GM18868 (cell line): ENCODE measurements around the gene APOC1.
A peak's percentile ranks its signal among the peaks of the same experiment; 100 is the strongest.
"Not testable (repeated sequence)": the region's sequence is repeated elsewhere in the genome, so short reads cannot be mapped to it uniquely, and the experiment has no call there.

Source experiments
- ATAC-seq: cut with Tn5 transposase; IDR thresholded peaks from one replicate; pipeline ENCODE4 v1.9.1; 2021; ENCODE audit warnings: mild to moderate bottlenecking, moderate library complexity; ENCODE audit not compliant: unreplicated experiment

APOC1 gene

DNA sequence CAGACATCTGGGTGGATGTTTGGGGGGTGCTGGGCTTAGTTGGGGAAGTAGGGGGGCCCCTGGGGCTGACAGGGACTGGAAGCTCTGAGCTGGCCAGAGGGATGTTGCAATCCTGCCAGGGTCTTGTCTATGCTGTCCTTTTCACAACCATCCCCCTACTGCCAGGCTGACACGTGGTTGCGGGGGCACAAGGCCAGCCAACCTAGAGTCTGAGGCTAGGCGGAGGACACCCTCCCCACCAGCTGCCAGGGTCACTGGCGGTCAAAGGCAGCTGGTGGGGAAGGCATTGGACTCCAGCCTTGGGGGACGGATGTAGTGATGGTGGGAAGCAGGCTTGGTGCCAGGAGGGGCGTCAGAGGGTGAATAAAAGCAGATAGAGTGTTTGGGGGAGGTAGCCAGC, 1.6 kb upstream of the APOC1 start:
- ATAC-seq, result no peak

DNA sequence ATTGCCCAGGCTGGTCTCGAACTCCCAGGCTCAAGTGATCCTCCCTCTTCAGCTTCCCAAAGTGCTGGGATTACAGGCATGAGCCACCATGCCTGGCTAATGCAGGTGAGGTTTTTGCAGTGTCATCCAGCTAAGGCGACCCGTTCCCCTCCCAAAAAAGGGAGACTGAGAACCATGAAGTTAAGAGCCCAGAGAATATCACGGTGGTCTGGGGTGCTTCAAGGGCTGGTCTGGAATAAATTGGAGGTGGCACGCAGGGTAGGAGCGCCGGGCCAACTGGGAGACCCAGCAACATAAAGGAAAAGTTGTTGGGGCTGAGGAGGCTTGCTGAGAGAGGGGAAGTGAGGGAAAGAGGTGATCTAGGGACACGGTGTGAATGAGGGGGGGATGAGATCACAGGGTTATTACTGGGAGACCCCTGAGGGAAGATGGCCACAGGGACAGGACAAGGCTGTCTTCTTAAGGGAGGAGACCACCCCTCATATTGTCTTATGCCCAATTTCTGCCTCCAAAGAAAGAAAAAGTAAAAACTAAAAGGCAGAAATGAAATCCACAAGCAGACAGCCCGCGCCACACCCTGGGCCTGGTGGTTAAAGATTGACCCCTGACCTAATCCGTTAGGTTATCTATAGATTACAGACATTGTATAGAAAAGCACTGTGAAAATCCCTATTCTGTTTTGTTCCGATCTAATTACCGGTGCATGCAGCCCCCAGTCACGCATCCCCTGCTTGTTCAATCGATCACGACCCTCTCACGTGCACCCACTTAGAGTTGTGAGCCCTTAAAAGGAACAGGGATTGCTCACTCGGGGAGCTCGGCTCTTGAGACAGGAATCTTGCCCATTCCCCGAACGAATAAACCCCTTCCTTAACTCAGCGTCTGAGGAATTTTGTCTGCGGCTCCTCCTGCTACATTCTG, 636 bp upstream of the APOC1 start:
- not testable (repeated sequence) for ATAC-seq

DNA sequence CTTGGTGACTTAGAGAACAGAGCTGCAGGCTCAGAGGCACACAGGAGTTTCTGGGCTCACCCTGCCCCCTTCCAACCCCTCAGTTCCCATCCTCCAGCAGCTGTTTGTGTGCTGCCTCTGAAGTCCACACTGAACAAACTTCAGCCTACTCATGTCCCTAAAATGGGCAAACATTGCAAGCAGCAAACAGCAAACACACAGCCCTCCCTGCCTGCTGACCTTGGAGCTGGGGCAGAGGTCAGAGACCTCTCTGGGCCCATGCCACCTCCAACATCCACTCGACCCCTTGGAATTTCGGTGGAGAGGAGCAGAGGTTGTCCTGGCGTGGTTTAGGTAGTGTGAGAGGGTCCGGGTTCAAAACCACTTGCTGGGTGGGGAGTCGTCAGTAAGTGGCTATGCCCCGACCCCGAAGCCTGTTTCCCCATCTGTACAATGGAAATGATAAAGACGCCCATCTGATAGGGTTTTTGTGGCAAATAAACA, 9.9 kb downstream of the APOC1 start:
- ATAC-seq, result no peak

DNA sequence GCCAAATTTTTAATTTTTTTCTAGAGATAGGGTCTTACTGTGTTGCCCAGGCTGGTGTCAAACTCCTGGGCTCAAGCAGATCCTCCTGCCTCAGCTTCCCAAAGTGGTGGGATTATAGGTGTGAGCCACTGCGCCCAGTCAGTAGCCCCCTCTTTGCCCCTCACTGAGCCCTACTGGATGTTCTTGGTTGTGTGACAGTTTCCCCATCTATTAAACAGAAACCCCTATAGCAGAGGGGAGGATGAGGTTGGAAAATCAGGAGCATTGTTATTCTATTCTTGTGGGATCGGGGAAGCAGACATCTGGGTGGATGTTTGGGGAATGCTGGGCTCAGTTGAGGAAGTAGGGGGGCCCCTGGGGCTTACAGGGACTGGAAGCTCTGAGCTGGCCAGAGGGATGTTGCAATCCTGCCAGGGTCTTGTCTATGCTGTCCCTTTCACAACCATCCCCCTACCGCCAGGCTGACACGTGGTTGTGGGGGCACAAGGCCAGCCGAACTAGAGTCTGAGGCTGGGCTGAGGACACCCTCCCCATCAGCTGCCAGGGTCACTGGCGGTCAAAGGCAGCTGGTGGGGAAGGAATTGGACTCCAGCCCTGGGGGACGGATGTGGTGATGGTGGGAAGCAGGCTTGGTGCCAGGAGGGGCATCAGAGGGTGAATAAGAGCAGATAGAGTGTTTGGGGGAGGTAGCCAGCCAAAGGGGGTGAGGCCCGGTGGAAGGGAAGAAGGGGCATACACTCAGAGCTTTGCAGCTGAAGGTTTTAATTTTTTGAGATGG, 10.9 kb downstream of the APOC1 start:
- ATAC-seq, result no peak

DNA sequence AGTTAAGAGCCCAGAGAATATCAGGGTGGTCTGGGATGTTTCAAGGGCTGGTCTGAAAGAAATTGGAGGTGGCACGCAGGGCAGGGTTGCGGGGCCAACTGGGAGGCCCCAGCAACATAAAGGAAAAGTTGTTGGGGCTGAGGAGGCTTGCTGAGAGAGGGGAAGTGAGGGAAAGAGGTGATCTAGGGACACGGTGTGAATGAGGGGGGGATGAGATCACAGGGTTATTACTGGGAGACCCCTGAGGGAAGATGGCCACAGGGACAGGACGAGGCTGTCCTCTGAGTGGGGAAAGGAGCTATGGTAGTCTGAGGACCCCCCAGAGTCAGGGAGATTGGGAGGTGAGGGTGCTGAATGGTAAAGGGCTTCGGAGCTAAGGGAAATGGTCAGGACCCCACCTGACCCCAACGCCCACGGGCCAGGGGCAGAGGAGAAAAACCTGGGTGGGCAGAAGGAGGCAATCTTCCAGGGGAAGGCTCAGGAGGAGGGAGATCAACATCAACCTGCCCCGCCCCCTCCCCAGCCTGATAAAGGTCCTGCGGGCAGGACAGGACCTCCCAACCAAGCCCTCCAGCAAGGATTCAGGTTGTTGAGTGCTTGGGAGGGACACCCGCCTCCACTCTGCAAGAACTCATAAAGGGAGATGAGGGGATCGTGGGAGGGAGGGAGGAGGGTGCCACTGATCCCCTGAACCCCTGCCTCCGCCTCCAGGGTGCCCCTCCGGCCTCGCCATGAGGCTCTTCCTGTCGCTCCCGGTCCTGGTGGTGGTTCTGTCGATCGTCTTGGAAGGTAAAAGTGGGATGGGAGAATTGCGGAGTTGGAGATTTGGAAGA, 12.1 kb downstream of the APOC1 start:
- not testable (repeated sequence) for ATAC-seq

DNA sequence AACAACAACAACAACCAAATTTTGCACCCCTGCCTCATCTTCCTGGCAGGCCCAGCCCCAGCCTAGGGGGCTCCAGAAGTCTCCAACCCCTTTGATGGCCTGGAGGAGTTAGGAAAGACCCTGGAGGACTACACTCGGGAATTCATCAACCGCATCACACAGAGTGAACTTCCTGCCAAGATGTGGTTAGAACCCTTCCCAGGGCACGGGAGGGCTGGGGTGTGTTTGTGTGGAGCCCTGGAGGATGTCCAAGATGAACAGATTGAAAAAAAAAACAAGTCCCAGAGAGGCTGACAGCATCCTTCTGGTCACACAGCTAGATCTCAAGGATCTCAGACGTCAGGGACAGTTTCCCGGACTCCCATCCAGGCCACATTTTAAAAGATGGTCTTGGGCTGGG, 13.3 kb downstream of the APOC1 start:
- ATAC-seq, result no peak

DNA sequence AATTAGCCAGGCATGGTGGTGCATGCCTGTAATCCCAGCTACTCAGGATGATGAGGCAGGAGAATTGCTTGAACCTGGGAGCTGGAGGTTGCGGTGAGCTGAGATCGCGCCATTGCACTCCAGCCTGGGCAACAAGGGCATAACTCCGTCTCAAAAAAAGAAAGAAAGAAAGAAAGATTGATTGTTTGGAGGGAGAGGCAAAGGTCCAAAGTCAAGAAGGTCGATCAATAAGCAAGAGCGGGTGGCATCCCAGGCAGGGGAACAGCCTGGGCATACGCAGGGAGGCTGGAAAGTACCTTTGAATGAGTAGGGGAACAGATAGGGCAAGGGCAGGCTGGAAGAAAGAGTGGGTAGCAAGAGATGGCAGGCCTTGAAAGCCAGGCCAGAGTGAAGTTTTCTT, 15.7 kb downstream of the APOC1 start:
- ATAC-seq, result no peak

DNA sequence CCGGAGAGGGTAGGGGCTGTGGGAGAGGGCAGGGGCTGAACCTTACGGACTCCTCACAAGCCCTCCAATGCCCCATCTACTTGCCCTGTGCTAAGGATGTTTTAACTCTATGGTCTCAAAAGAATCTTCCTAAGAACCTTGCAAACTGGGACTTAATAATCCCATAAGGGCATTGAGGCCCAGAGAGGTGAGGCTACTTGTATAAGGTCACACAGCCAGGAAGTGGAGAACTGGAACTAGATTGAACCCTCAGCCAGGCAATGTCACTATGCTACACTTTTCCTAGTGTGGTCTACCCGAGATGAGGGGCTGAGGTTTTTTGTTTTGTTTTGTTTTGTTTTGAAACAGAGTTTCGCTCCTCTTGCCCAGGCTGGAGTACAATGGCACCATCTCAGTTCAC, 17.1 kb downstream of the APOC1 start:
- no peak for ATAC-seq

DNA sequence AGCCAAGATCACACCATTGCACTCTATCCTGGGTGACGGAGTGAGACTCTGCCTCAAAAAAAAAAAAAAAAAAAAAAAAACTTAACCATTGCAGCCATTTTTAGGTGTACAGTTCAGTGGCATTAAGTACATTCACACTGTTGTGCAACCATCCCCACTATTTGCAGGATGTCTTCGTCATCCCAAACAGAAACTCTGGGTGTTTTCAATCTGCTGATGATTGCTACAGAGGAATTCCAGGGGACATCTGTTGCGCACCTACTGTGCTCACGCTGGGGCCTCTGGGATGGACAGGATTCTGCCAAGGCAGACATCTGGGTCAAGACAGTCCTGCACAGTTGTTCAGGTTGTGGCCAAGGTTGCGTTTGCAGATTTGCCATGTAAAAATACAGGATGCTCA, 25.3 kb downstream of the APOC1 start:
- no peak for ATAC-seq

DNA sequence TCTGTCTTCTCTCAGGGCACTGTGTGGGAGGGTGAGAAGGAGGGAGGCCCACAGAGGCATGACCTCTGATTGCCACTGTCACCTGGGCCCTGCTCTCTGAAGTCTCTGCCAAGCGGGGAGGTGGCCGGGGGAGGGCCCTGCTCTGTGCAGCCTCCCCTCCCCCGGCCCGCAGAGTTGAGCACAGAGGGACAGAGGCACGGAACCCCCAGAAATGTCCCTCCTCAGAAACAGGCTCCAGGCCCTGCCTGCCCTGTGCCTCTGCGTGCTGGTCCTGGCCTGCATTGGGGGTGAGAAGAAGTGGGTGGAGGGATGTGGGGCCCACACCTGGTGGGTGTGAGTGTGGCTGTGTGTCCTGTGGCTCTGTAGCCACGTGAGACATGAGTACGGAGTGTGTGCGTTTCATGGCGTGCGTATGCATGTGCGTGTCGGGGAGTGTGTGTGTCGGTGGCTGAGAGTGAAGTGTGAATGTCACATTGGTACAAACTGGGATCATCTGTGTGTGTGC, 27.7 kb downstream of the APOC1 start, which contains the start of gene APOC4:
TSS of gene APOC4 (plus strand) at position 171 of the 505 bp plus-strand sequence. CDS start at position 212, 41 bp downstream.
- no peak for ATAC-seq

DNA sequence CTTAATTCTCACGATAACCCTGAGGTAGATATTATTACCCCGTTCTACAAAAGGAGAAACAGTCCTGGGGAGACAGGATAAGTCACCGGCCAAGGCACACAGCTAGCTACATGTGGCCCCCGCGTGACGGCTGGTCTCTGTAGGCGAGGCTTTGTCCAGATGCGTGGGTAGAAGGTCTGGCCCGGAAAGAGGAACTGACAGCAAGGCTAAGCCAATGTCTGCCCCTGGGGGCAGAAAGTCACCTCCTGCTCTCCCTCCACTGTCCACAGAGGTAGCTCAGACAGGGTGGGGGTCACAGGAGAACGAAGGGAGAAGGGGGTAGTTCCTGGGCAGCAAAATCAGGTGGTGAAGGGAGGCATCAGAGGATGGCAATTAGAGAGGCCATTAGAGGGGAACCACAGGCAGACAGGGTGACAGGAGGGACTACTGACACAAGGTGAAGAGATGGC, 29.4 kb downstream of the APOC1 start:
- ATAC-seq, result no peak

DNA sequence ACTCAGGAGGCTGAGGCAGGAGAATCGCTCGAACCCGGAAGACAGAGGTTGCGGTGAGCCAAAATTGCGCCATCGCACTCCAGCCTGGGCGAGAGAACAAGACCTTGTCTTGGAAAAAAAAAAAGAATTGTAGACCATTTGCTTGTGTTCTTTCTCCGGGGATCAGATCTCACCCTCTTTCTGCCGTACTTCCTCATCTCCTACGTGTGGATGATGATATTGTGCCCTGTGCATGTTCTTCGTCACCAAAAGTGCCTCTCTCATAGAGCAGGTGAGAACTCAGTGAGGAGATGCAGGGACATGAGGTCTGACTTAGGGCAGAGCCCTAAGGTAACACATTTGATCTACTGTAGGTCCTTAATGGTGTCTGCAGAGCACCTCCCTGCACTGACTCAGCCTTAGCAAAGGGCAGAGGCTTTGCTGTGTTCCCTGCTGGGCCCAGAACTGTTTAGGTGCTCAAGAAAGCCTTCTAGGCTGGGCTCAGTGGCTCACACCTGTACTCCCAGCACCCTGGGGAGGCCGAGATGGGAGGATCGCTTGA, 32.7 kb downstream of the APOC1 start:
- no peak for ATAC-seq

DNA sequence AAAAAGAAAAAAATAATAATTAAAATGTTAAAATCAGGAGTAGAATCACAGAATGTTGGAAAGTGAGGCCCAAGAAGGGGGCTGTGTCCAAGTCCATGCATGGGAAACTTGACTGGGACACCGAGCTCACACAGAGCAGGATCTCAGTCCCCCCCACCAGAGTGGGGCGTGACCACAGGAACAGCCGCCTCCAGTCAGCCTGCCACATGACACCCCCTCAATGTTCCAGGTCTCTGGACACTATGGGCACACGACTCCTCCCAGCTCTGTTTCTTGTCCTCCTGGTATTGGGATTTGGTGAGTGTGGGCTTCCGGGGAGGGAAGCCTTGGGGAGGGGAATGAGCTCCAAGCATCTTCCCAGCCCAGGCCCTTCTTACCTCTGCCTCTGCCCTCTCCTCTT, 33.8 kb downstream of the APOC1 start:
- ATAC-seq, result no peak

DNA sequence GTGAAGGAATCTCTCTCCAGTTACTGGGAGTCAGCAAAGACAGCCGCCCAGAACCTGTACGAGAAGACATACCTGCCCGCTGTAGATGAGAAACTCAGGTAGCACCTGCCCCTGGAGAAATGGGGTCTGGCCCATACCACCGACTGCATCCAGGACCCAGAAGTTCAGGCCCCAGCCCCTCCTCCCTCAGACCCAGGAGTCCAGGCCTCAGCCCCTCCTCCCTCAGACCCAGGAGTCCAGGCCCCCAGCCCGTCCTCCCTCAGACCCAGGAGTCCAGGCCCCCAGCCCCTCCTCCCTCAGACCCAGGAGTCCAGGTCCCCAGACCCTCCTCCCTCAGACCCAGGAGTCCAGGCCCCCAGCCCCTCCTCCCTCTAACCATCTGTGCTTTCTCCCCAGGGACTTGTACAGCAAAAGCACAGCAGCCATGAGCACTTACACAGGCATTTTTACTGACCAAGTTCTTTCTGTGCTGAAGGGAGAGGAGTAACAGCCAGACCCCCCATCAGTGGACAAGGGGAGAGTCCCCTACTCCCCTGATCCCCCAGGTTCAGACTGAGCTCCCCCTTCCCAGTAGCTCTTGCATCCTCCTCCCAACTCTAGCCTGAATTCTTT, 34.5 kb downstream of the APOC1 start:
- no peak for ATAC-seq

DNA sequence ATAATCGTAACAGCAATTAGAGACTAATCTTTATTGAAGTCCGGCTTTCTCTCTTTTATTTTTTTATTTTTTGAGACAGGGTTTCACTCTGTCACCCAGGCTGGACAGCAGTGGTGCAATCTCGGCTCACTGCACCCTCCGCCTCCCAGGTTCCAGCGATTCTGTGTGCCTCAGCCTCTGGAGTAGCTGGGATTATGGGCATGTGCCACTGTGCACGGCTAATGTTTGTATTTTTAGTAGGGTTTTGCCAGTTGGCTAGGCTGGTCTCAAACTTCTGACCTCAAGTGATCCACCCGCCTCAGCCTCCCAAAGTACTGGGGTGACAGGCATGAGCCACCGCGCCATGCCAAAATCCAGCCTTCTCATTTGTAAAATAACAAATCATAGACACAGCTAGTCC, 35.1 kb downstream of the APOC1 start:
- ATAC-seq, result no peak

DNA sequence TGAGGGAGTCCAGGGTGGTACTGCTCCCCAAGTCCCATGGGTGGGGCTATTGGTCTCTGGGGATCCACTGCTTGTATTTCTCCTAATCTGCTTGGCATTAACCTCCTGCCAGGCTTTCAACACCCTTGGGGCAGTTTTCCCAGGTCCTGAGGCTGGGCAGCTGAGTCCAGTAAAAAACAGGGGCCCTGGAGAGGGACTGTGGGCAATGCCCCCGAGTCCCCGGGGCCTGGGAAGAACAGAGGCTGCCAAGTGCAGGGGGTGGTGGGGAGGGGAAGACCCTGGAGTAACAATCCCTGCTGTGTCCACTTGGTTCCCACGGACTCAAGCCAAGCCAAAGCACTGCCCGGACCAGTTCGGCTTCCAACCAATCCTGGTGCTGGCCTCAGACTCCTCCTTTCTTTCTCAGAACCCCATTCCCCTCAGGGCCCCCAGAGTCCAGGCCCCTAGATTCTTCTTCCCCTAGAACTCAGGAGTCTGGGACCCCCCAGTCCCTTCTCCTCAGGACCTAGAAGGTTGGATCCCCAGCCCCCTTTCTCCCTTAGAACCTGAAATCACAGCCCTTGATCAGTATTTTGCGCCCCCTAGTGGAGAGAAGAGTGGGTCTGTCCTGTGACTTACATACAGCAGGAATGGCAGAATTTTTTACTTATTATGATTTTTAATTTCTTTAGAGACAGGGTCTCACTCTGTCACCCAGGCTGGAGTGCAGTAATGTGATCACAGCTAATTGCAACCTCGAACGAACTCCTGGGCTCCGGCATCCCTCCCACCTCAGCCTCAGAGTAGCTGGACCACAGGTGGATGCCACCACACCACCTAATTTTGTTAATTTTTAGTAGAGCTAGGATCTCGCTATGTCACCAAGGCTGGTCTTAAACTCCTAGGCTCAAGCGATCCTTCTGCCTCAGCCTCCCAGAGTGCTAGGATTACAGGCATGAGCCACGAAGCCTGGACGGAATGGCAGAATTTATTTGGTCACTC, 37.1 kb downstream of the APOC1 start:
- no peak for ATAC-seq

DNA sequence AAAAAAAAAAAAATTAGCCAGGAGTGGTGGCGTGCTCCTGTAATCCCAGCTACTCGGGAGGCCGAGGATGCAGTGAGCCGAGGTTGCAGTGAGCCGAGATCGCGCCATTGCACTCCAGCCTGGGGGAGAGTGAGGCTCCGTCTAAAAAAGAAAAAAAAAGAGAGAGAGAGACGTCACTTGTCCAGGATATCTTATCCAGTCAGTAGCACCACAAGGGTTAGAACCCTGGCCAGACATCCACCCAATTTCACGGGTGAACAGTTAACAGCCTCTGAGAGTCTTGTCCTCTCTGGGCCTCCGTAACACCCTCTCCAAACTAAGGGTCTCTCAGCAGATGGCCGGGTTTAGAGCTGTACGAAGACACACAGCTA, 39.9 kb downstream of the APOC1 start:
- ATAC-seq, result no peak

DNA sequence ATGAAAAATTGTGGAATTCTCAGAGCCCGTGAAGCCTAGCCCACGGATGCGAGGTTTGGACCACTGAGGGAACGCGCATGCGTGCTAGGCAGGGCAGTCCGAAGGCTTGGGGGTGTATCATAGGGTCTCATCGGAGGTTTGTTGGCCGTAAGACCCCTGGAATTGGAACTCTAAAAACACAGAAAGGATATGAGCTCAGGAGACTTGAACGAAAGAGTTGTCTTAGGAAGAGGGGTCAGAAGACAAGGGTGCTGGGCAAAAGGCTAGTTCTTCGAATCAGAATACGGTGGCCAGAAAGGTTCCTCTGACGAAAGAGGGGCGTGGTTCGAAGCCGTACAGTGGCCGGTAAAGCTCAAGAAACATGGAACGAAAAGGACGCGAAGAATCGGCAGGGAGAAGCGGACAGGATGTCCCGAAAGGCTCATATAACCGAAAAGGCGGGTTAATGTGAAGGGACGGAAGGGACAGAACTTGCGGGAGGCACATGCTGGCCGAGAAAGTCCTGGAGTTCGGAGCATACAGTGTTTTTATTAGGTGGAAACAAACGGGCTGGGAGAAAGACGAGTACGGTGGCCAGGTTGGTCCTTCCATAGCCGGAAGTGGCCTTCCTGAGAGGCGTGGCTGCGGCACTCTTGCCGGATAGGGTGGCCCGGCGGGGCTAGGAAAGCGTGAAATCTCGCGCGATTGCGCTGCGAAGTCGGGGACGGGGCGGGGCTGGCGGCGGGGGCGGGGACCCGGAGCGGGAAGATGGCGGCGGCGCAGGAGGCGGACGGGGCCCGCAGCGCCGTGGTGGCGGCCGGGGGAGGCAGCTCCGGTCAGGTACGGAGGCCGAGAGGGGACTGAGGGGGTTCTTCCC, 40.5 kb downstream of the APOC1 start, which contains the start of gene CLPTM1:
TSS of gene CLPTM1 (plus strand) at position 732 of the 856 bp plus-strand sequence. CDS start at position 748, 16 bp downstream.
- peak; percentile 82 for ATAC-seq
